WI38 (cell line): ENCODE measurements around the gene TMEM125.

Experiments
- H3K4me3 ChIP-seq: 2 replicates; pipeline ENCODE4 v1.5.1; 2011; ENCODE audit warnings: low read depth, mild to moderate bottlenecking, control low read depth, low read length
- CTCF ChIP-seq: IDR thresholded peaks from 2 replicates; pipeline ENCODE4 v1.5.1; 2012; ENCODE audit warnings: low read depth, mild to moderate bottlenecking, control low read depth, low read length

TMEM125 gene

GRCh38 chr1:43307458-43308158 is 37.8 kb downstream of the TMEM125 start:
- no peak overlapping the region for H3K4me3 ChIP-seq
- TF ChIP-seq CTCF: no peak

DNA sequence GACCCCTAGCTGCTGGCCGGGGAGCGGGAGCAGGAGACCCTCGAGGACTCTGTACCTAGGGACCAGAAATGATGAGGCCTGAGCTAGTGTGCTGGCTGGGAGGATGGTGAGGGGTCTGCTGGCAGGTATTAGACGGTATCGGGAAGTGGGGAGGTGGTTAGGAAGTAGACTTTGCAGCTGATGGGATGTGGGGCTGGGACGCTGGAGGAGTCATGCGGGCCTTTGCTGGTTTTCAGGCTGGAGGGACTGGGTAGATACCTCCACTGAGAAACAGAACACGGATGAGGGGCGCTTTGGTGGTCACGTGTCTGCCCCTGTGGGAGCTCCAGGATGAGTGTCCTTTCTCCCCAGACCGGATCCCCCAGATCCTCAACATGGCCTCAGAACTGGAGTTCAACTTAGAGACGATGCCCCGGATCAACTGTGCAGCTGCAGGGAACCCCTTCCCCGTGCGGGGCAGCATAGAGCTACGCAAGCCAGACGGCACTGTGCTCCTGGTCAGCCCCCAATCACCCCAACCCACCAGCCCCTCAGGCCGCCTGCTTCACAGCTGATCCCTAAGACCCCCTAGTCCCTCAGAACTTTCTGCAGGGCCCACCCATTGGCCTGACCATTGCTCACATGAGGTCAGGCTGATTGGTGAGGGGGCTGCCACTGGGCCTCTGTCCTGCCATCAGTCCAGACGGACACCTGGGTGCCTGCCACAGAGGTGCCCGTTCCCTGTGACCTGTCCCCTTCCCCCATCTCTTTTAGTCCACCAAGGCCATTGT is 39.0 kb downstream of the TMEM125 start:
- no peak for TF ChIP-seq CTCF
- no peak overlapping the region for H3K4me3 ChIP-seq

DNA sequence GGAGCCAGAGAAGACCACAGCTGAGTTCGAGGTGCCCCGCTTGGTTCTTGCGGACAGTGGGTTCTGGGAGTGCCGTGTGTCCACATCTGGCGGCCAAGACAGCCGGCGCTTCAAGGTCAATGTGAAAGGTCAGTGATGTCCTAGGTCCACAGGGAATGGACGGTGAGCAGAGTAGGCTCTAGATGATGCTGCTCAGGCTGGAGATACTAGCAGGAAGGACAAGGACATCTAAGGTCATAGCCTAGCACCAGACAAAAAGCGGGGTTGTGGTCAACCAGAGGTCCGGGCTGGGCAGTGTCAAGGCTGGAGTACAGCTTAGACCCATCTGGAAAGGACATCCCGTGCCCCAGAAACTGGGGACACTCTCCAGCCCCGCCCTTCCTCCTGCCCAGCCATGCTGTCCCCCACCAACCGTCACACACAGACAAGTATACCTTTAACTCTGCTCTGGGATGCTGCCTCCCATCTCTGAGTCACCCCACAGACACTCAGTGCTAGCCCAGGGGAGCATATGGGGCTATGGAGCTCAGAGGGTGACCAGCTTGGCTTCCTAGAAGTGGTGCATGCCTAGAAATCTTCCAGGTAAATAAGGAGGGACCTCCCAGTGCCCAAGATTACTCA is 39.7 kb downstream of the TMEM125 start:
- TF ChIP-seq CTCF: no peak
- no peak overlapping the region for H3K4me3 ChIP-seq

GRCh38 chr1:43311521-43311920 is 41.7 kb downstream of the TMEM125 start:
- no peak for TF ChIP-seq CTCF
- H3K4me3 ChIP-seq: no peak overlapping the region

GRCh38 chr1:43312212-43312623 is 42.4 kb downstream of the TMEM125 start:
- no peak overlapping the region for H3K4me3 ChIP-seq
- TF ChIP-seq CTCF: no peak

- no peak for TF ChIP-seq CTCF
- H3K4me3 ChIP-seq: no peak overlapping the region
Observed at GRCh38 chr1:43312663-43313515, 43.1 kb downstream of the TMEM125 start.
